OCI-LY3 (cell line): Measurements from ENCODE around the gene PNCK.

Experiments used
- EZH2phosphoT487 ChIP-seq: fragments of 200-600 bp; shearing (Covaris generic); IDR thresholded peaks from 2 replicates; pipeline ENCODE4 v1.6.1; 2018; ENCODE audit warnings: antibody characterized with exemption, mixed run types, low read depth
- TF ChIP-seq, protein P1 (sequence below): fragments of 200-600, 300-600 bp; sonication (generic); IDR thresholded peaks from 2 replicates; pipeline ENCODE4 v1.5.1; 2014; ENCODE audit warnings: antibody characterized with exemption, low read length, low read depth

DNA sequence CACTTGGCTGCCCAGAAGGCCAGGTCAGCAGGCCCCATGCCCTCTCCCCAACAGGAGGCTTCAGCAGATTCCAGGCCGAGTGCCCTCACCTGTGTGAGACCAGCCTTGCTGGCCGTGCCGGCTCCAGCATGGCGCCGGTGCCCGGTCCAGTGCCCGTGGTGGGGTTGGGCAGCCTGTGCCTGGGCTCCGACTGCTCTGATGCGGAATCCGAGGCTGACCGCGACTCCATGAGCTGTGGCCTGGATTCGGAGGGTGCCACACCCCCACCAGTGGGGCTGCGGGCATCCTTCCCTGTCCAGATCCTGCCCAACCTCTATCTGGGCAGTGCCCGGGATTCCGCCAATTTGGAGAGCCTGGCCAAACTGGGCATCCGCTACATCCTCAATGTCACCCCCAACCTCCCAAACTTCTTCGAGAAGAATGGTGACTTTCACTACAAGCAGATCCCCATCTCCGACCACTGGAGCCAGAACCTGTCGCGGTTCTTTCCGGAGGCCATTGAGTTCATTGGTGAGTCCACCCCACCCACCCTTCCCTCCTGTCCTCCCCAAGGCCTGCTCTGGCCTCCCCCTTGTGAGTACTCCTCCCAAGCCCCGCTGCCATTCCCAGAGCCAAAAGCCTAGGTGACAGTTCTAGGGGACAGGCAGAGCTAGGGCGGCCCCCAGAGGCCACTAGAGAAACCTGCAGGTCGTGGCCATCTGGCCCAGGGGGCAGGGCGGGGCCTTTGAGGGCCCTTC lies 24.3 kb downstream of the PNCK start:
- TF ChIP-seq, protein P1, sequence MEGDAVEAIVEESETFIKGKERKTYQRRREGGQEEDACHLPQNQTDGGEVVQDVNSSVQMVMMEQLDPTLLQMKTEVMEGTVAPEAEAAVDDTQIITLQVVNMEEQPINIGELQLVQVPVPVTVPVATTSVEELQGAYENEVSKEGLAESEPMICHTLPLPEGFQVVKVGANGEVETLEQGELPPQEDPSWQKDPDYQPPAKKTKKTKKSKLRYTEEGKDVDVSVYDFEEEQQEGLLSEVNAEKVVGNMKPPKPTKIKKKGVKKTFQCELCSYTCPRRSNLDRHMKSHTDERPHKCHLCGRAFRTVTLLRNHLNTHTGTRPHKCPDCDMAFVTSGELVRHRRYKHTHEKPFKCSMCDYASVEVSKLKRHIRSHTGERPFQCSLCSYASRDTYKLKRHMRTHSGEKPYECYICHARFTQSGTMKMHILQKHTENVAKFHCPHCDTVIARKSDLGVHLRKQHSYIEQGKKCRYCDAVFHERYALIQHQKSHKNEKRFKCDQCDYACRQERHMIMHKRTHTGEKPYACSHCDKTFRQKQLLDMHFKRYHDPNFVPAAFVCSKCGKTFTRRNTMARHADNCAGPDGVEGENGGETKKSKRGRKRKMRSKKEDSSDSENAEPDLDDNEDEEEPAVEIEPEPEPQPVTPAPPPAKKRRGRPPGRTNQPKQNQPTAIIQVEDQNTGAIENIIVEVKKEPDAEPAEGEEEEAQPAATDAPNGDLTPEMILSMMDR: peak; percentile 63
- no peak for TF ChIP-seq EZH2phosphoT487
